Measurements from ENCODE around the gene CUL5. TPM values are rescaled to one million over a fixed set of nuclear protein-coding genes. Genes with fewer than 3 reads are reported as not detected.

Gene CUL5
- total RNA-seq, 4 donors from 2014 or later = 40.6 to 83.5 (median 66.5) TPM

DNA sequence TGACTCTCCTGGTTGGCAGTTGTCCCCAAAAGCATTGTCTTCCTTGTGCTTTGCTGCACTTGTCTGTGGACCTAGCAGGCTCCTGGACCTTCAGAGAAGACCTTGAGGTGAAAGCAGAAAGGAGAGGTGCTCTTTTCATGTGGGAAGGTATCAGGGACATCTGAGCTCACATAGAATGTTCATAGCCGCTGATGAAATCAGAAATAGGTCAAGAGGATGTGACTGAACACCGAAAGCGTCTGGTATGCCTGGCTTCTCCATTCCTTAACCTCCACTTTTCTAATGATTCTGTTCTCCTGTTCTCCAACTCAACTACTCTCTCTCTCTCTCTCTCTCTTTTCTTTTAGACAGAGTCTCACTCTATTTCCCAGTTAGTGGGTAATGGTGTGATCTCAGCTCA, 6.2 kb upstream of the CUL5 start:
- ATAC-seq (no peak), DNase-seq (no peak)
- TF ChIP-seq, protein P1, sequence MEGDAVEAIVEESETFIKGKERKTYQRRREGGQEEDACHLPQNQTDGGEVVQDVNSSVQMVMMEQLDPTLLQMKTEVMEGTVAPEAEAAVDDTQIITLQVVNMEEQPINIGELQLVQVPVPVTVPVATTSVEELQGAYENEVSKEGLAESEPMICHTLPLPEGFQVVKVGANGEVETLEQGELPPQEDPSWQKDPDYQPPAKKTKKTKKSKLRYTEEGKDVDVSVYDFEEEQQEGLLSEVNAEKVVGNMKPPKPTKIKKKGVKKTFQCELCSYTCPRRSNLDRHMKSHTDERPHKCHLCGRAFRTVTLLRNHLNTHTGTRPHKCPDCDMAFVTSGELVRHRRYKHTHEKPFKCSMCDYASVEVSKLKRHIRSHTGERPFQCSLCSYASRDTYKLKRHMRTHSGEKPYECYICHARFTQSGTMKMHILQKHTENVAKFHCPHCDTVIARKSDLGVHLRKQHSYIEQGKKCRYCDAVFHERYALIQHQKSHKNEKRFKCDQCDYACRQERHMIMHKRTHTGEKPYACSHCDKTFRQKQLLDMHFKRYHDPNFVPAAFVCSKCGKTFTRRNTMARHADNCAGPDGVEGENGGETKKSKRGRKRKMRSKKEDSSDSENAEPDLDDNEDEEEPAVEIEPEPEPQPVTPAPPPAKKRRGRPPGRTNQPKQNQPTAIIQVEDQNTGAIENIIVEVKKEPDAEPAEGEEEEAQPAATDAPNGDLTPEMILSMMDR (IDR thresholded peaks at IDR 0.05 in 4 of 5, conservative IDR thresholded peaks at IDR 0.05 in 1 of 5) = no peak
- no peak for TF ChIP-seq POLR2A (IDR thresholded peaks at IDR 0.05)
- intact Hi-C loops (cut with DNase I; ENCODE audit: low total_unique reads) = loop anchor here (10.0 kb wide), 1 partner anchor 662 kb away; the partner anchor contains the start of gene DDX10
- no peaks in the 10 kb centered on the region for H3K9me3 ChIP-seq
- H3K27ac ChIP-seq = no peak overlapping the region
- no peaks in the 10 kb centered on the region for H3K27me3 ChIP-seq
- in situ Hi-C loops (cut with MboI; ENCODE audit: low sequenced_read_pairs in 4 of 4) = loop anchor here in 1 of 4 donors (10.0 to 25.0 kb wide), 2 partner anchors 222 to 660 kb away; partner anchors contain the start of genes ATM, DDX10 and NPAT
- no peaks in the 10 kb centered on the region for H3K36me3 ChIP-seq
- H3K4me1 ChIP-seq = no peaks in the 10 kb centered on the region
- no peak overlapping the region for H3K4me3 ChIP-seq

DNA sequence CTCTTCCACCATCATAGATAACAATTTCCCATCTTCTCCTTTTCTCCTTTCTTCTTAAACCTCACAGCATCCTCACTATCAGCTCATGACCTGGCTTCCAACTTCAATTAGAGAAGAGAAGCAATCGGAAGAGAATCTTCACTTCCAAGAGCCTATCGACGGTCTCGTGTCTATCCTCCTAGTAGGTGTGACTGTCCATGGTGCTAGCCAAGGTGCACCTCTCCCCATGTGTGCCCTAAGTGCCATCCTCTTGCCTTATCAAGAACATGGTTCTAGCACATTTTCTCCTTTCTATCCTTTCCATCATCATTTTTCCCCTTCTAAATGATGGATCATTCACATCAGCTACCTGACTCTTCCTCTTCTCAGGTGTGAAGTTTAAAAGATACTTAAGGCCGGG, 5.1 kb upstream of the CUL5 start:
- Histone ChIP-seq H3K27ac (no peak overlapping the region), H3K36me3 (no peaks in the 10 kb centered on the region), H3K27me3 (no peaks in the 10 kb centered on the region), H3K4me3 (no peak overlapping the region), H3K4me1 (peaks cover 0 to 4% of the 10 kb centered on the region in 2 donors), H3K9me3 (no peaks in the 10 kb centered on the region)
- TF ChIP-seq, protein P1 (IDR thresholded peaks at IDR 0.05 in 4 of 5, conservative IDR thresholded peaks at IDR 0.05 in 1 of 5) = no peak
- TF ChIP-seq POLR2A (IDR thresholded peaks at IDR 0.05) = no peak
- intact Hi-C loops (cut with DNase I; ENCODE audit: low total_unique reads) = loop anchor here (10.0 kb wide), 1 partner anchor 661 kb away; the partner anchor contains the start of gene DDX10
- ATAC-seq = no peak
- DNase-seq = no peak
- in situ Hi-C loops (cut with MboI; ENCODE audit: low sequenced_read_pairs in 4 of 4) = loop anchor here in 1 of 4 donors (10.0 to 25.0 kb wide), 2 partner anchors 221 to 659 kb away; partner anchors contain the start of genes ATM, DDX10 and NPAT

- intact Hi-C loops (cut with DNase I; ENCODE audit: low total_unique reads) (loop anchor here (1.0 to 10.0 kb wide), 4 partner anchors 117 to 657 kb away; partner anchors contain the start of genes DDX10 and NPAT), in situ Hi-C loops (cut with MboI; ENCODE audit: low sequenced_read_pairs in 4 of 4) (loop anchor here in 1 of 4 donors (10.0 to 25.0 kb wide), 2 partner anchors 217 to 654 kb away; partner anchors contain the start of genes ATM, DDX10 and NPAT)
- H3K27me3 ChIP-seq = no peaks in the 10 kb centered on the region
- TF ChIP-seq, protein P1 (IDR thresholded peaks at IDR 0.05 in 4 of 5, conservative IDR thresholded peaks at IDR 0.05 in 1 of 5) = no peak
- no peak for TF ChIP-seq POLR2A (IDR thresholded peaks at IDR 0.05)
- H3K36me3 ChIP-seq = no peaks in the 10 kb centered on the region
- peaks cover 26 to 33% of the 10 kb centered on the region in 2 donors for H3K4me1 ChIP-seq
- H3K4me3 ChIP-seq = no peak overlapping the region
- H3K9me3 ChIP-seq = no peaks in the 10 kb centered on the region
- DNase-seq (no peak), ATAC-seq (no peak)
- H3K27ac ChIP-seq = peak overlapping the region in 3 of 4 donors; percentile 95 to 97 (median 96)
These were observed 879 bp upstream of the CUL5 start for GRCh38 chr11:108007819-108008218.

DNA sequence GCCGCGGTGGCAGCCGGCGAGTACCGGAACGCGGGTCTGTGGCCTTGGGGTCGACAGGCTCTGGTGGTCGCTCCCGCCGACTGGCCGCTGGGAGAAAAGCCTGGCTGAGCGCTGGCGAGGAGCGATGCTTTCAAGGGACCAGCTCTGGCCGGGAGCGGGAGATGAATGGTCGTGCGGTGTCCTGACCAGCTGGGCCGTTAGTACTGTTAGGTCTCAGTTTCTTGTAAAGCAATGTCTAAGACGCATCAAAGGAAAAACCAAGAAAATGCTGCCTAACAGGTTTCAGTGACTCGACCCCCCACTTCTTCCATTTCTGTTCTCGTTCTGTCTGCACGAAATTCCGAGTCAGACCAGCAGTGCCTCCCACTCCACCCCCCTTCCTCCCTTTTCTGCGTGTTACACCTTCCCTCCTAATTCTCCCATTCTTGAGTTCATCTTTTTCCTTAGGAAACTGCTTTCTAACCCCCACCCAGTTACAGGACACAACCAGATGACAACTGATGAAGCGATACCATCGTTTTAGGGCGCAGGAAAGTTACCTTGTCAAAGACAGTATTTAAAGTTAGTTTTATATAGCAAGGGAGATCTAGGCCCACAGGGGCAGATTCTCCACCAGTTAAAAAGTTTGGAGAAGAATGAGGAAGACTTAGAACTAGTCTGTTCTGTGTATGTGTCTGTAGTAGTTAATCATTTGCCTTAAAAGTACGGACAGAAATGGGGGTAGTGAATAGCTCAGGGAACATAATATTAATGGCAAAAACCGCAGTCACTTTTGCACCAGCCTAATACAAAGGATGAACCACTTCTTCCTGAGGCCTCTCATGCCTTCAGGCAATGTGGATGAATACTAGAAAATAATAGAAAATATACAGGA, 1.0 kb downstream of the CUL5 start:
- ATAC-seq (peak; percentile 20 to 26), DNase-seq (no peak)
- Histone ChIP-seq H3K27me3 (no peaks in the 10 kb centered on the region), H3K4me3 (peak overlapping the region; percentile 94 to 97 (median 96)), H3K27ac (peak overlapping the region; percentile 95 to 98 (median 96)), H3K9me3 (no peaks in the 10 kb centered on the region), H3K4me1 (peaks cover 43 to 50% of the 10 kb centered on the region in 2 donors), H3K36me3 (no peaks in the 10 kb centered on the region)
- intact Hi-C loops (cut with DNase I; ENCODE audit: low total_unique reads) = loop anchor here (1.0 to 10.0 kb wide), 4 partner anchors 26 to 655 kb away; partner anchors contain the start of gene DDX10
- TF ChIP-seq, protein P1 (IDR thresholded peaks at IDR 0.05 in 4 of 5, conservative IDR thresholded peaks at IDR 0.05 in 1 of 5) = no peak
- no peak for TF ChIP-seq POLR2A (IDR thresholded peaks at IDR 0.05)
- in situ Hi-C loops (cut with MboI; ENCODE audit: low sequenced_read_pairs in 4 of 4) = loop anchor here in 1 of 4 donors (10.0 to 25.0 kb wide), 2 partner anchors 215 to 653 kb away; partner anchors contain the start of genes ATM, DDX10 and NPAT

All from gastrocnemius medialis (tissue), 4 donors.